ENCODE results near the gene SEPTIN12. TPM values are rescaled to one million over a fixed set of nuclear protein-coding genes. Genes with fewer than 3 reads are reported as not detected.

SEPTIN12 gene
- total RNA-seq, 2 experiments from 2014 or later, result not detected

GRCh38 chr16:4734730-4735535 lies 53.2 kb downstream of the SEPTIN12 start:
- no peaks in the 10 kb centered on the region for H3K9me3 Mint-ChIP-seq
- POLR2A ChIA-PET, result interaction anchor here (0.5 to 4.0 kb wide), 24 partner anchors 9 to 258 kb away, joined by 3 to 28 read pairs (median 5); partner anchors contain the start of genes HMOX2, NUDT16L1, ROGDI and ZNF500
- DNase-seq (peak; percentile 97), ATAC-seq (ENCODE audit: low read depth) (peak; percentile 80)
- no peaks in the 10 kb centered on the region for H3K27me3 Mint-ChIP-seq
- no peaks in the 10 kb centered on the region for H3K36me3 Mint-ChIP-seq
- H3K27ac Mint-ChIP-seq, result peak overlapping the region; percentile 81
- H3K4me1 Mint-ChIP-seq, result peaks cover 15% of the 10 kb centered on the region
- peak overlapping the region; percentile 83 for H3K4me3 Mint-ChIP-seq

- H3K4me1 Mint-ChIP-seq, result peaks cover 15% of the 10 kb centered on the region
- peak within 1 kb of the TSS; percentile 81 for H3K27ac Mint-ChIP-seq
- POLR2A ChIA-PET, result interaction anchor here (0.5 to 4.0 kb wide), 25 partner anchors 10 to 258 kb away, joined by 3 to 28 read pairs (median 5); partner anchors contain the start of genes HMOX2, NUDT16L1, ROGDI and ZNF500
- H3K27me3 Mint-ChIP-seq, result no peaks in the 10 kb centered on the region
- peak; percentile 90 for DNase-seq
- H3K9me3 Mint-ChIP-seq, result no peaks in the 10 kb centered on the region
- H3K36me3 Mint-ChIP-seq, result no peaks in the 10 kb centered on the region
- H3K4me3 Mint-ChIP-seq, result peak within 1 kb of the TSS; percentile 83
- peak; percentile 74 for ATAC-seq (ENCODE audit: low read depth)
These were observed 53.9 kb downstream of the SEPTIN12 start, which contains the start of the genes ANKS3 and DNAAF8 for GRCh38 chr16:4734063-4734729. ANKS3 (minus strand) TSS chr16:4734271; CDS start chr16:4730149, 4,122 bp downstream. DNAAF8 (plus strand) TSS chr16:4734537; CDS start chr16:4736515, 1,978 bp downstream.

- ATAC-seq (ENCODE audit: low read depth) (peak; percentile 10), DNase-seq (no peak)
- H3K4me3 Mint-ChIP-seq, result peak overlapping the region; percentile 83
- H3K4me1 Mint-ChIP-seq, result peaks cover 15% of the 10 kb centered on the region
- peak overlapping the region; percentile 54 for H3K27ac Mint-ChIP-seq
- peaks cover 2% of the 10 kb centered on the region for H3K36me3 Mint-ChIP-seq
- H3K27me3 Mint-ChIP-seq, result no peaks in the 10 kb centered on the region
- POLR2A ChIA-PET, result interaction anchor here (0.7 to 4.0 kb wide), 15 partner anchors 14 to 118 kb away, joined by 3 to 28 read pairs (median 7); partner anchors contain the start of genes NUDT16L1, ROGDI and ZNF500
- no peaks in the 10 kb centered on the region for H3K9me3 Mint-ChIP-seq
These were observed 54.4 kb downstream of the SEPTIN12 start for GRCh38 chr16:4733747-4734062.

- ATAC-seq (ENCODE audit: low read depth) (no peak), DNase-seq (no peak)
- Mint-ChIP-seq H3K4me3 (peak overlapping the region; percentile 83), H3K4me1 (peaks cover 17% of the 10 kb centered on the region), H3K9me3 (no peaks in the 10 kb centered on the region), H3K27ac (peak overlapping the region; percentile 54), H3K27me3 (no peaks in the 10 kb centered on the region), H3K36me3 (peaks cover 5% of the 10 kb centered on the region)
- POLR2A ChIA-PET, result interaction anchor here (0.6 to 4.0 kb wide), 9 partner anchors 14 to 117 kb away, joined by 3 to 28 read pairs (median 12); partner anchors contain the start of genes NUDT16L1, ROGDI and ZNF500
These were observed 54.9 kb downstream of the SEPTIN12 start for GRCh38 chr16:4733211-4733742.

GRCh38 chr16:4729876-4730275 lies 58.3 kb downstream of the SEPTIN12 start:
- ATAC-seq (ENCODE audit: low read depth) (no peak), DNase-seq (no peak)
- Mint-ChIP-seq H3K36me3 (peaks cover 5% of the 10 kb centered on the region), H3K27me3 (no peaks in the 10 kb centered on the region), H3K27ac (no peak overlapping the region), H3K4me1 (peaks cover 11% of the 10 kb centered on the region), H3K4me3 (no peak overlapping the region), H3K9me3 (no peaks in the 10 kb centered on the region)
- POLR2A ChIA-PET, result no interaction called here

GRCh38 chr16:4728676-4729075 lies 59.5 kb downstream of the SEPTIN12 start:
- H3K9me3 Mint-ChIP-seq, result no peaks in the 10 kb centered on the region
- POLR2A ChIA-PET, result no interaction called here
- H3K4me1 Mint-ChIP-seq, result peaks cover 8% of the 10 kb centered on the region
- no peaks in the 10 kb centered on the region for H3K27me3 Mint-ChIP-seq
- no peak for DNase-seq
- no peak for ATAC-seq (ENCODE audit: low read depth)
- peaks cover 5% of the 10 kb centered on the region for H3K36me3 Mint-ChIP-seq
- H3K4me3 Mint-ChIP-seq, result no peak overlapping the region
- no peak overlapping the region for H3K27ac Mint-ChIP-seq

Other genes starting within 250 kb of the SEPTIN12 start
- gene CDIP1, start 249.6 kb downstream of the SEPTIN12 start, total RNA-seq, result 10 to 100 TPM; 36.3 to 42.1 TPM
- under 1 TPM; 0.08 to 0.17 TPM for gene C16orf96, start 232.0 kb downstream of the SEPTIN12 start, total RNA-seq
- 10 to 100 TPM; 21.3 to 23.7 TPM for gene UBALD1, start 173.5 kb downstream of the SEPTIN12 start, total RNA-seq
- 10 to 100 TPM; 84.4 to 91.7 TPM for gene MGRN1, start 163.5 kb downstream of the SEPTIN12 start, total RNA-seq
- 10 to 100 TPM; 40.7 to 42.7 TPM for gene NUDT16L1, start 94.8 kb downstream of the SEPTIN12 start, total RNA-seq
- 10 to 100 TPM; 20.4 to 20.5 TPM for gene ANKS3, start 54.1 kb downstream of the SEPTIN12 start, total RNA-seq
- under 1 TPM in 1 of 2 experiments, not detected in 1; 0.23 TPM for gene DNAAF8, start 53.8 kb downstream of the SEPTIN12 start, total RNA-seq
- gene ZNF500, start 21.2 kb downstream of the SEPTIN12 start, total RNA-seq, result 10 to 100 TPM; 22.5 to 23.8 TPM
- gene SMIM22, start 7.0 kb upstream of the SEPTIN12 start, total RNA-seq, result not detected
- 10 to 100 TPM in 1 of 2 experiments, 1 to 10 TPM in 1; 9.5 to 10.3 TPM for gene ROGDI, start 14.3 kb upstream of the SEPTIN12 start, total RNA-seq
- gene GLYR1, start 58.9 kb upstream of the SEPTIN12 start, total RNA-seq, result 10 to 100 TPM; 91.6 to 93.1 TPM
- gene UBN1, start 59.1 kb upstream of the SEPTIN12 start, total RNA-seq, result 10 to 100 TPM; 39.6 to 43.4 TPM
- gene PPL, start 148.8 kb upstream of the SEPTIN12 start, total RNA-seq, result not detected
- gene SEC14L5, start 170.0 kb upstream of the SEPTIN12 start, total RNA-seq, result under 1 TPM in 1 of 2 experiments, not detected in 1; 0.20 TPM
- gene NAGPA, start 245.6 kb upstream of the SEPTIN12 start, total RNA-seq, result 10 to 100 TPM; 18.2 to 19.9 TPM